SK-N-MC (cell line): ENCODE data around the gene ETV5.

Source experiments
- DNase-seq: peaks from one replicate; pipeline ENCODE4 v3.0.0-alpha.2; 2011; ENCODE audit warnings: low read depth, low spot score
- H3K27ac ChIP-seq: fragments of 200-600 bp; sonication (generic); 2 replicates; pipeline ENCODE4 v1.5.1; 2016; ENCODE audit warnings: mixed run types
- H3K36me3 ChIP-seq: fragments of 200-600 bp; sonication (generic); 2 replicates; pipeline ENCODE4 v1.6.1; 2017; ENCODE audit warnings: antibody characterized with exemption, low read length, mixed read lengths; ENCODE audit not compliant: insufficient read depth
- H3K4me3 ChIP-seq: fragments of 200-600 bp; sonication (generic); 2 replicates; pipeline ENCODE4 v1.5.1; 2016
- H3K9ac ChIP-seq: fragments of 200-600 bp; sonication (generic); 2 replicates; pipeline ENCODE4 v1.8.0; 2017; ENCODE audit warnings: mixed run types, mixed read lengths; ENCODE audit not compliant: insufficient read length
- H3K9me3 ChIP-seq: fragments of 200-600 bp; sonication (generic); 2 replicates; pipeline ENCODE4 v1.6.1; 2017; ENCODE audit warnings: low read depth, mild to moderate bottlenecking, antibody characterized with exemption, low read length, moderate library complexity, mixed read lengths
- EZH2 ChIP-seq: fragments of 200-600 bp; sonication (generic); IDR thresholded peaks from one replicate; pipeline ENCODE4 v1.6.1; 2017; ENCODE audit warnings: antibody characterized with exemption
- FOXP2 ChIP-seq: optimal IDR thresholded peaks from 2 replicates; pipeline ENCODE3; 2011; ENCODE audit warnings: mild to moderate bottlenecking, moderate library complexity; ENCODE audit not compliant: insufficient read depth; ENCODE audit errors: extremely low read length, control extremely low read depth
- POLR2AphosphoS5 ChIP-seq: IDR thresholded peaks from 2 replicates; pipeline ENCODE4 v1.6.1; 2012; ENCODE audit warnings: mild to moderate bottlenecking, low read depth, low read length, borderline replicate concordance

Gene ETV5

GRCh38 chr3:186094696-186095425, 14.0 kb downstream of the ETV5 start:
- Histone ChIP-seq H3K36me3 (no peaks in the 10 kb centered on the region), H3K9me3 (no peaks in the 10 kb centered on the region), H3K27ac (no peak overlapping the region), H3K9ac (no peak overlapping the region), H3K4me3 (no peak overlapping the region)
- DNase-seq = no peak
- TF ChIP-seq POLR2AphosphoS5 = no peak
- TF ChIP-seq FOXP2 = no peak
- TF ChIP-seq EZH2 = no peak

GRCh38 chr3:186094271-186094670, 14.6 kb downstream of the ETV5 start:
- no peaks in the 10 kb centered on the region for H3K36me3 ChIP-seq
- no peak overlapping the region for H3K9ac ChIP-seq
- no peak overlapping the region for H3K4me3 ChIP-seq
- DNase-seq = no peak
- TF ChIP-seq POLR2AphosphoS5 (no peak), EZH2 (no peak), FOXP2 (no peak)
- H3K9me3 ChIP-seq = no peaks in the 10 kb centered on the region
- no peak overlapping the region for H3K27ac ChIP-seq

GRCh38 chr3:186093271-186093900, 15.5 kb downstream of the ETV5 start:
- Histone ChIP-seq H3K36me3 (no peaks in the 10 kb centered on the region), H3K9me3 (no peaks in the 10 kb centered on the region), H3K4me3 (no peak overlapping the region), H3K9ac (no peak overlapping the region), H3K27ac (no peak overlapping the region)
- DNase-seq = no peak
- TF ChIP-seq FOXP2 (no peak), POLR2AphosphoS5 (no peak), EZH2 (no peak)

- Histone ChIP-seq H3K36me3 (no peaks in the 10 kb centered on the region), H3K27ac (no peak overlapping the region), H3K4me3 (no peak overlapping the region), H3K9me3 (no peaks in the 10 kb centered on the region), H3K9ac (no peak overlapping the region)
- TF ChIP-seq POLR2AphosphoS5 (no peak), EZH2 (no peak), FOXP2 (no peak)
- no peak for DNase-seq
Observed at GRCh38 chr3:186092360-186093070, 16.4 kb downstream of the ETV5 start.

- Histone ChIP-seq H3K36me3 (no peaks in the 10 kb centered on the region), H3K27ac (no peak overlapping the region), H3K9me3 (no peaks in the 10 kb centered on the region), H3K4me3 (no peak overlapping the region), H3K9ac (no peak overlapping the region)
- no peak for TF ChIP-seq POLR2AphosphoS5
- no peak for TF ChIP-seq FOXP2
- no peak for TF ChIP-seq EZH2
- DNase-seq = no peak
Observed at GRCh38 chr3:186090901-186091300, 18.0 kb downstream of the ETV5 start.

- H3K9me3 ChIP-seq = no peaks in the 10 kb centered on the region
- no peak overlapping the region for H3K4me3 ChIP-seq
- H3K9ac ChIP-seq = no peak overlapping the region
- DNase-seq = no peak
- TF ChIP-seq FOXP2 (no peak), POLR2AphosphoS5 (no peak), EZH2 (no peak)
- H3K27ac ChIP-seq = no peak overlapping the region
- H3K36me3 ChIP-seq = no peaks in the 10 kb centered on the region
Observed at GRCh38 chr3:186088335-186088734, 20.6 kb downstream of the ETV5 start.

- no peaks in the 10 kb centered on the region for H3K9me3 ChIP-seq
- H3K27ac ChIP-seq = no peak overlapping the region
- no peak overlapping the region for H3K4me3 ChIP-seq
- H3K36me3 ChIP-seq = no peaks in the 10 kb centered on the region
- no peak for DNase-seq
- no peak overlapping the region for H3K9ac ChIP-seq
- TF ChIP-seq FOXP2 = no peak
- TF ChIP-seq POLR2AphosphoS5 = no peak
- no peak for TF ChIP-seq EZH2
Observed at GRCh38 chr3:186084264-186084663, 24.6 kb downstream of the ETV5 start.

- DNase-seq = no peak
- no peak for TF ChIP-seq POLR2AphosphoS5
- TF ChIP-seq EZH2 = no peak
- TF ChIP-seq FOXP2 = no peak
- Histone ChIP-seq H3K36me3 (no peaks in the 10 kb centered on the region), H3K9me3 (no peaks in the 10 kb centered on the region), H3K4me3 (no peak overlapping the region), H3K9ac (no peak overlapping the region), H3K27ac (no peak overlapping the region)
Observed at GRCh38 chr3:186083746-186084145, 25.1 kb downstream of the ETV5 start.
